HT1080 (cell line): ENCODE measurements around the gene VSIG8. TPM values are rescaled to one million over a fixed set of nuclear protein-coding genes. Genes with fewer than 3 reads are reported as not detected.
A peak's percentile ranks its signal among the peaks of the same experiment; 100 is the strongest.

Experiments
- DNase-seq: peaks from one replicate; pipeline ENCODE4 v3.0.0-alpha.2; 2015; ENCODE audit warnings: low read depth
- small RNA-seq: library from RNA; depleted of rRNA; stranded (forward); fragments of <200 nt; gene quantifications from one replicate; pipeline ENCODE3, GENCODE V24; 2014
- total RNA-seq: library from RNA; depleted of rRNA; stranded (reverse); fragments of >200 nt; shearing (Covaris generic); gene quantifications from 2 replicates; pipeline ENCODE4 v1.2.3, GENCODE V29; 2014; rRNA removed

The VSIG8 gene
- total RNA-seq, 1 experiment from 2014 or later = 0.03 TPM

DNA sequence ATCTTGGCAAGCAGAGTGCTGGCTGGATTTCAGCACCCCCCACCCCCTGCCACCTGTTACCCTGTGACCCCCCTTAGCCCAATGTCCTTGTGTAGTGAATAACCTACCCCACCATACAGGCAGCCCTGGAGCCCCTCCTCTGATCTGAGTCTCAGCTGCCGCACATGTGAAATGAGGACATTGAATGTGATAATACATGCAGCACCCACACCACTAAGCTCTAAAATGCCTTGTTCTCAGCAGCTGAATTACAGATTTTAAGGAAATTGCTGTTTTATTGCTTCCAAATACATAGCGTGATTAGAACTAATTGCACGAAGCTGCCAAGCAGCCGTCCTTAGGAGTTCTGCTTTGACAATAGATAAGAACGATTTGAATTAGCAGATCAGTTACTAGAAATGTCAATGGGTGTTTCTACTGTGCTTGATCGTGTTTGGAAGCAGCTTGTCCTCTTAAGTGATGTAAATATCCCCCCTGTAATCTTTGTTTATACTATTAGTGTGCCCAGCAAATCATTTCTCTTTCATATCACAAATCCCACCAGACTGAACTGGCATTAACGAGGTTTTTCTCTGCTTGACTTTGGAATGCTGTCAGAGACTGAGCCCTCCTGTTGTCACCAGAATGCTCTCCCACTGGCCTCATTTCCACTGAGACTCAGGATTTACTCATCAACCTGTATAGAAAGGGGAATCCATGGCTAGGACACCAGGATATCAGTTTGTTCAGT lies 30.9 kb downstream of the VSIG8 start:
- no peak for DNase-seq

DNA sequence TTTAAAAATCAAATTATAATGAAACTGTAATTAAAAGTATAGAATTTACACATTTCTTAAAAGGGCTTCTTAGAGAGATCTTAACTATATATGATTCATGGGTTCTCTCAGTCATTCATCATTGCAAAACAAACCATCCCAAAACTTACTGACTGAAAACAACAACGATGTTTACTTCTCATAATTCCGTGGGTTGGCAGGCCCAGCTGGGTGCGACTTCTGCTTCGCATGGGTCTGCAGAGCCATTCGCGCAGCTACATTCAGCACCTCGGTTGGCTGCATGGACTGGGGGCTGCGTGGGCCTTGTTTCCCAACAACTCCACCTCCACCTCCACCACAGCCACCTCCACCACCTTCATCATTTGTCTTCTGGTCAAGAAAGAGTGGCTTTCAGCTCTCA lies 31.7 kb downstream of the VSIG8 start:
- DNase-seq = no peak

DNA sequence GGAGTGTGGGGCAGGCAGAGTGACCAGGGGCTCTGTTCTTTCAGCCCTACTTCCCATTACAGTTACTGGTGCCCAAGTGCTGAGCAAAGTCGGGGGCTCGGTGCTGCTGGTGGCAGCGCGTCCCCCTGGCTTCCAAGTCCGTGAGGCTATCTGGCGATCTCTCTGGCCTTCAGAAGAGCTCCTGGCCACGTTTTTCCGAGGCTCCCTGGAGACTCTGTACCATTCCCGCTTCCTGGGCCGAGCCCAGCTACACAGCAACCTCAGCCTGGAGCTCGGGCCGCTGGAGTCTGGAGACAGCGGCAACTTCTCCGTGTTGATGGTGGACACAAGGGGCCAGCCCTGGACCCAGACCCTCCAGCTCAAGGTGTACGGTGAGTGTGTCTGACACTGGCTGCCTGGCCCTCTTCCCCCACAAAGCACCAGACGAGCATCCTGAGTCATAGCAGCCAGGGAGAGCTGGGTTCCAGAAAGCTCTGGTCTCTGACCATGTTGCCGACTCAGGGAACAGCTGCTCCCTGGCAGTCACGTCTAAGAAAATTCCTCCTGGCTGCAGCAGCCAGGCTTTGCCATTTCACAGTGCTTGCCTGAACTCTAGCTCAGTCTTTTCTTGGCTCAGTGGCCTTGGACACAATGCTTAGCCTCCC lies 32.5 kb downstream of the VSIG8 start:
- peak; percentile 58 for DNase-seq

DNA sequence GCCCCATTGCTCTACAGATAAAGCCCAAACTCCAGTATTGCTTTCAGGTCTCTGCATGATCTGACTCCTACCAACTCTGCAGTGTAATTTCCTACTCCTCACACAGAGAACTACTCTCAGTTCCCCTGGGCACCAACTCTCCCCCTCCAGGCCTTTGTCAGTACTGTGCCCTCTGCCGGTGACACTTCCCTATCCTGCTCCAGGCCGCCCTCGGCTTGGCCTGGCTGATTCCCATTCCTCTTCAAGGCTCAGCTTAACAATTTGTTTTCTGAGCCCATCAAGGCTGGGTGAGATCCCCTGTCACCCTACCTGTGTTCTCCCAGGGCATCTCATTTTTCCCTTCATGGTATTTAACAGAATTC lies 33.2 kb downstream of the VSIG8 start:
- DNase-seq = no peak

DNA sequence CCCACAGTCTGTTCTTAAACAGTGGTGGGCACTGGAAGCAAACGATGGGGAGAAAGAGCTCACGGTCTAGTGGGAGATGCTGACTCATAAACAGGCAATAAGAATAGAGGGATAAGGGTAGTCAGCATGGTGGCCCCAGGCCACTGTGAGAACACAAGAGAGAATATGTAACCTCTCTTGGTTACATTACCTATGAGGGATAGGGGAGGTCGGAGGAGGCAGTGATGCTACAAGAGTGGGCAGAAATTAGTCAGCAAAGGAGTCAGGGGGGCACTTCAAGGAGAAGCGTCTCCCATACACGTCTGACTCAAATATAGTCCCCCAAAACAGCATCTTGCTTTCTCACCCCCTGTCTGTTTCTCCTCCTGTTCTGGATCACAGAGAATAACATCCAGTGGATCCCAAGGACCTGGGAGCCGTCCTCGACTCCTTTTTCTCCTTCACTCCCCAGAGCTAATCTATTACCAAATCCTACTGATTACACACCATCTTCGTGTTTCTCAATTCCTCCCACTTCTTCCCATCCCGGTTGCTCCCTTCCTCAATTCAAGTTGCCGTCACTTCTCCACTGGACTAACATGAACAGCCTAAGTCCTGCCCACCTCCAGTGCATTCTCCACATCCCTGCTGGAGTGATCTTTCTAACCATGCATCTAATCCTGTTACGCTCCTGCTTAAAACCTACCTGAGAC lies 33.7 kb downstream of the VSIG8 start:
- DNase-seq = no peak

DNA sequence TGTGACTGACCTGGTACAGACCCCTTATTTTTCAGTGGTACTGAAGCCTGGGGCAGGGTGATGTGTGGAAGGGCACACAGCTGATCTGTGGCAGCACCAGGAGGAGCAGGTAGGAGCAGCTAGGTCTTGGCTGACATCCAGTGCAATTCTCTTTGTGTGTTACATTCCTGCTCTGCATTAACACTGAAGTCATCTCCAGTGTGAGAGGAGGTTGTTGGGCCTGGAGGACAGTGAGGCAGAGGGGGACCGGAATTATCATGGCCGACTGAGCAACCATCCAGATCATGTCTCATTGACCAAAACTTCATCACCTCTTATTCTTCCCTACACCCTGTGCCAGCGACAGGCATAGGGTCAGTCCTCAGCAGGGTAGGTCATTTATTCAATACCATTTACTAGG lies 34.3 kb downstream of the VSIG8 start:
- DNase-seq = no peak

DNA sequence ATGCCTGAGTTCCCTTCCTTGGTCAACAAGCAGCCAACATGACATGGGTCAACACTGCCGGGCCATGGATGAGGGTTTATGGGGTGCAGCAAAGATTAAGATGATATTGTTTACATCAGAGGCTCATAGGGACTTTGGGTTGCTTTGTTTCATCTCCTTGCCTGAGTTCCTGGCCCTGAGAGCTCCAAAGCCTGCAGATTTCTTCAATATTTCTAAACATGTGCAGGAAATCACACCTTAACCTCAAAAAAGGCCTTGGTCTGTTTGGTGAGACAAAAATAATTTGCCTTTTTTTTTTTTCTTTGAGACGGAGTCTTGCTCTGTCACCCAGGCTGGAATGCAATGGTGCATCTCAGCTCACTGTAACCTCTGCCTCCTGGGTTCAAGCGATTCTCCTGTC lies 34.9 kb downstream of the VSIG8 start:
- no peak for DNase-seq

DNA sequence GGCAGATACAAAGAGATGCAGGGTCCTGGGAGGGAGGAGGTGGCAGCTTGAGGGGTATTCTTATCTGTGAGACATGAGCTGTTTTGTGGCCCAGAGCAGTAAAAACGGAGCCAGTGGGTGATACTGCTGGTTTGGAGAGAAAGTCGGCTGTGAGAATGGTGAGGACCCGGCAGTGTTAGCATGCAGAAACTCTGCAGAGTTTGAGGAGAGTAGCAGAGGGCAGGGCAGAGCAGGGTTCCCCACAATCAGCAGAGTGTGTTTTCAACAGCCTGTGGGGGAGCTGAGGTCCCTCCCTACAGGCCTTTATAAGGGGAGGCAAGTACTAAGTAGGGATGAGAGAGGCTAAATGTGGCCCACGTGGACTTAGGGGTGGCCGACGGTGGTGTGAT lies 35.4 kb downstream of the VSIG8 start:
- DNase-seq = no peak

DNA sequence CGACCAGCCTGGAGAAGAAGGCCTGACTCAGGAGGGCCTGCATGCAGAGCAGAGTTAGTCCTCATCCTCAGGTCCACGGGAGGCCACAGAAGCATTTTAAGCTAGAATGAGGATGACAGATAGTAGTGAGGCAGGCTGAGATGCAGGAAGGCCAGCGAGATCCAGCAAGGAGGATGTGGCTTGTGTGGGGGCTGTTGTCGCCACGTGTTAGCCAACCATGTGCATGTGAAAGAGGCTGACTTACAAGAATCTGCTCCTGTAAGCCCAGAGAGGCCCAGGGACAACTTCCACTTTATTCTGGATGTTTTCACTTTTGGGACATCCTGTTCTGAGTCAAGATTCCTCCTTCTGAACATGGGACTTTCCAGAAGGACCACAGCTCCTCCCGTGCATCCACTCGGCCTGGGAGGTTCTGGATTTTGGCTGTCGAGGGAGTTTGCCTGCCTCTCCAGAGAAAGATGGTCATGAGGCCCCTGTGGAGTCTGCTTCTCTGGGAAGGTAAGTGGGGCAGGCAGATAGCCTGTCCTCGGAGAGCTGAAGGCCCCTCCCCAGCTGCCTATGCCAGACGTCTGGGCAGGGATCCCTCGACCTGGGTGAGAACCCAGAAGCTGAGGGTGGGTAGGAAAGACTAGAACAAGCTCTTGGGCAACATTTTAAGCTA lies 35.9 kb downstream of the VSIG8 start, which contains the start of gene SLAMF8:
Gene SLAMF8 (plus strand): TSS at position 433 of the 661 bp plus-strand sequence. CDS start 26 bp downstream, at position 459.
- DNase-seq = peak; percentile 37

DNA sequence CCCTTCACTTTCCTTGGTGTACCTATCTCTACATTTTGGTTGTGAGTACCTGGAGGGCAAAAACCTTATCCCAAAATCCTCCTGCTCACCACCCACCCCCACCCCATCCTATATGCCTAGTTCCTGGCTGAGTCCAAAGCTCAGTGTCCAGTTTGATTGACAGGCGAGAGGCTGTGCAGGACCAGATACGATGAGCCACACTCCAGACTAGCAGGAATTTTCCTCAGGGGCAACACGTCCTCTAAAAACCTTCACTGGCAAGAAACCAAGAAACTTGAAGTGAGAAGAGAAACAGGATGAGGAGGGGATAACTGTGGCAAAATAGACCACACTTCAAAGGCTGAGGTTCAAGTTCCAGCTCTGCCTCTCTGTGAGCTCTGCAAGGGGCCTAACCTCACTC lies 36.9 kb downstream of the VSIG8 start:
- no peak for DNase-seq

DNA sequence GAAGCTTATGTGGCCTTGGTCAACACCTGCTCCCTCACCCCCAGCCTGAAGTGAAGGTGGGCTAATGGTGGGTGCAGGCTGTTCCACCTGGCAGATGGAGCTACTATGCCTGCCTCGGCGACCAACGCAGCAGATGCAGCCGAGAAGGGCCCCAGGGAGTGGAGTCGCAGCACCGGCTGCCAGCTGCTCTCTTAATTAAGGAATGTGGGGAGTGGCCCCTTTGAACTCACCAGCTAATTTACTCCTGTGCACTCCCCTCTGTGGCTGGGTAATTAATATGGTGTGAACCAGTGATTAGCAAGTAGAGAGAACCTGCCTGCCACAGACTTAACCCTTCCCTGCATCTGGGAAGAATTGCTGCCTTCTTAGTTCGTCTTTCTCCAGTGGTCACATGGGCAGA lies 39.1 kb downstream of the VSIG8 start:
- no peak for DNase-seq

DNA sequence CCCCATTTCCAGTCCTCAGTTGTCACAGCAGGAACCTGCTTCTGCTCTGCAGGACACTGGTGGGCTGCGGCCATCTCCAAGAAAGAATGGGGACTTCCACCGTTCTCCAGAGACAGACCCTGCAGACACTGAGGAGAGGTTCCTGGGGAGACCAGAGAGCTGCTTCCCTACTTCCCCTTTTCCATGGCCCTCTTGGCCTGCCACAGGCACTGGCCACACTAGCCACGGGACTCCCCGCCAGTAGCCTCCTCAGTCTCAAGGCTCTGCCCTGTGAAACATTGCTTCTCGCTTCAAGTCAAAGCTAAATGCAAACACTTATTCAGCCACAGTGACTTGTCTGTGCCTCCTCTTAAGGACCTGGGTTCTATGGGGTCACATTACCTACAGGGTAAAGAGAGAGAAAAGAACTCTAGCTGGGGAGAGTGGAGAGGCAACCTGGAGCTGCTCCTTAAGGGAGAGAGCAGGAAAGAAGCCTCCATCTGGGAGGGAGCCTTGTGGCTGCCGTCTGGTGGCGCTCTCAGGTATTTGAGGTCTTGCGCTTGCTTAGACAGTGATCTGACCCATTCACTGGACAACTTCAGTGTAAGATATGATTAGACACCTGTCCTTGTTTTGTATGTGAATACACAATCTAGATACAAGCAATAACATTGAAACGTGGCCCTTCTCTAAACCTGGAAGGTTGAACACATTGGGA lies 41.1 kb downstream of the VSIG8 start:
- DNase-seq = no peak

DNA sequence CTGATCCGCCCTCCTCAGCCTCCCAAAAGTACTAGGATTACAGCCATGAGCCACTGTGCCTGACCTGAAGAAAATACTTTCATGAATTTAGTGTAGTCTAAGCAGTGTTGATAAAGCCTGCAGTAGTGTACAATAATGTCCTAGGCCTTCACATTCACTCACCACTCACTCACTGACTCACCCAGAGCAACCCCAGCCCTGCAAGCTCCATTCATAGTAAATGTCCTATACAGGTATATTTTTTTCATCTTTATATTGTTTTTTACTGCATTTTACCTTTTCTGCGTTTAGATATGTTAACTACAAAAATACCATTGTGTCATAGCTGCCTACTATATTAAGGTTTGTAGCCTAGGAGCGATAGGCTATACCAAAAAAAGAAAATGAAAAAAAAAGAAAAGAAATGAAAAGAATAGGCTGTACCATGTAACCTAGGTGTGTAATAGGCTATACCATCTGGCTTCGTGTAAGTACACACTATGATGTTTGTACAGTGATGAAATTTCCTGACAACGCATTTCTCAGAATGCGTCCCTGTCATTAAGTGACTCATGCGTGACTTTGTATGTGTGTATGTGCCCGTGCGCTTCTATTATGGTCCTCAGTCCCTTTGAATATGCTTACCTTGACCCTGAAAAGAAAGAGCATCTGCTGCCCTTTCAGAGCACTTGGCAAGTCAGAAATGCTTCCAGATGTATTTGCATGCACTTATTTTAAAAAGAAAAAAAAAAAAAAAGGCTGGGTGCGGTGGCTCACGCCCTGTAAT lies 45.0 kb downstream of the VSIG8 start:
- DNase-seq = peak; percentile 92

DNA sequence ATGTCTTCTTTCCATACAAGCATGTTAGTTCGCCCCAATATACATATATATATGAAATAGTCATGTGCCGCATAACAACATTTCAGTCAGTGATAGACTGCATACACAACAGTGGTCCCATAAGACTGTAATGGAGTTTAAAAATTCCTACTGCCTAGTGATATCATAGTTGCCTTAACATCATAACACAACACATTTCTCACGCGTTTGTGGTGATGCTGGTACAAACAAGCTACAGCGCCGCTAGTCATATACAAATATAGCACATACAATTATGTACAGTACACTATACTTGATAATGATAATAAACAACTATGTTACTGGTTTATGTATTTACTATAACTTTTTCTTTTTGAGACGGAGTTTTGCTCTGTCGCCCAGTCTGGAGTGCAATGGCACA lies 46.5 kb downstream of the VSIG8 start:
- no peak for DNase-seq

DNA sequence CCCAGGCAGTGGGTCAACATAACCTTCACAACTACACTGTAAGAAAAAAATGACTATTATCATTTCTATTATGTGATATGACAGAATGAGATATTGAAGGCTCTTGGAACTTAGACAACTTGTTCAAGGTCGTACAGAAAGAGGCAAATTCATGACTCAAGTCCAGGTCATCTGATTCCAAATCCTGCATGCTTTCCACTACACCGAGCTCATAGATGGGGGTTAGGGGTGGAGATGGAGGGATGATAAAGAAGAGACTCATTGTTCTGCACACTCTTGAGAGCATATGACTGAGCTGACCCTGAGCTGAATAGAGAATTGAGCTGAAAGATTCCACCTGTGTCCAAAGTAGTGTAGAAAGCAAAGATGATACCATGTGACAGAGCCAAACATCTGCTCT lies 57.5 kb downstream of the VSIG8 start:
- DNase-seq = peak; percentile 93

Small RNA genes lying within 50 kb of the gene (small RNA-seq; reads per million reads assigned to genes)
- gene MIR4259 (not detected), gene RF00570 (0.16 reads per million)

Other genes starting within 250 kb of the VSIG8 start
- gene CRP, start 148.1 kb downstream of the VSIG8 start, total RNA-seq = not detected in 2 replicates
- not detected in 2 replicates for gene DUSP23, start 81.7 kb downstream of the VSIG8 start, total RNA-seq
- 0.33 and 1.5 TPM in 2 replicates for gene FCRL6, start 60.3 kb downstream of the VSIG8 start, total RNA-seq
- gene SLAMF8, start 35.8 kb downstream of the VSIG8 start, total RNA-seq = 0.40 TPM in 1 of 2 replicates, not detected in the other
- 3.9 and 4.2 TPM in 2 replicates for gene CFAP45, start 37.5 kb upstream of the VSIG8 start, total RNA-seq
- gene TAGLN2, start 62.9 kb upstream of the VSIG8 start, total RNA-seq = 655 and 859 TPM in 2 replicates
- 0.80 and 1.2 TPM in 2 replicates for gene IGSF9, start 83.0 kb upstream of the VSIG8 start, total RNA-seq
- gene SLAMF9, start 91.6 kb upstream of the VSIG8 start, total RNA-seq = 10.7 and 15.9 TPM in 2 replicates
- 4.9 and 5.8 TPM in 2 replicates for gene PIGM, start 169.3 kb upstream of the VSIG8 start, total RNA-seq
- not detected in 2 replicates for gene KCNJ10, start 207.5 kb upstream of the VSIG8 start, total RNA-seq
- not detected in 2 replicates for gene KCNJ9, start 218.9 kb upstream of the VSIG8 start, total RNA-seq
- 17.5 and 18.0 TPM in 2 replicates for gene IGSF8, start 236.0 kb upstream of the VSIG8 start, total RNA-seq